Osteocyte (in vitro differentiated cells): ENCODE results near the gene ZNF778. TPM values are rescaled to one million over a fixed set of nuclear protein-coding genes. Genes with fewer than 3 reads are reported as not detected.

ENCODE experiments used
- DNase-seq: peaks from one replicate; pipeline ENCODE4 v3.0.0; 2021; ENCODE audit warnings: mixed read lengths; ENCODE audit not compliant: unreplicated experiment; ENCODE audit errors: extremely low spot score
- H3K27ac Mint-ChIP-seq: one replicate; pipeline ENCODE4 v1.8.0; 2021; ENCODE audit warnings: mild to moderate bottlenecking, mixed read lengths; ENCODE audit not compliant: unreplicated experiment
- H3K27me3 Mint-ChIP-seq: one replicate; pipeline ENCODE4 v1.8.0; 2021; ENCODE audit warnings: mixed read lengths; ENCODE audit not compliant: unreplicated experiment
- H3K36me3 Mint-ChIP-seq: one replicate; pipeline ENCODE4 v1.8.0; 2021; ENCODE audit warnings: mixed read lengths; ENCODE audit not compliant: unreplicated experiment
- H3K4me1 Mint-ChIP-seq: one replicate; pipeline ENCODE4 v1.8.0; 2021; ENCODE audit warnings: mixed read lengths; ENCODE audit not compliant: unreplicated experiment
- H3K4me3 Mint-ChIP-seq: one replicate; pipeline ENCODE4 v1.8.0; 2021; ENCODE audit warnings: mild to moderate bottlenecking, moderate library complexity, mixed read lengths; ENCODE audit not compliant: unreplicated experiment
- H3K9me3 Mint-ChIP-seq: one replicate; pipeline ENCODE4 v1.8.0; 2021; ENCODE audit warnings: mixed read lengths; ENCODE audit not compliant: unreplicated experiment
- total RNA-seq: library from RNA; stranded (reverse); gene quantifications from 2 replicates; pipeline ENCODE4 v1.2.1, GENCODE V29; 2021
- TF ChIP-seq, protein P1 (sequence below): fragments of 200-600 bp; sonication (generic); IDR thresholded peaks from 2 replicates; pipeline ENCODE4 v1.5.0; 2021; ENCODE audit warnings: antibody characterized with exemption, mild to moderate bottlenecking, moderate library complexity

The ZNF778 gene
- total RNA-seq, 1 donor from 2014 or later: 10.5 TPM

DNA sequence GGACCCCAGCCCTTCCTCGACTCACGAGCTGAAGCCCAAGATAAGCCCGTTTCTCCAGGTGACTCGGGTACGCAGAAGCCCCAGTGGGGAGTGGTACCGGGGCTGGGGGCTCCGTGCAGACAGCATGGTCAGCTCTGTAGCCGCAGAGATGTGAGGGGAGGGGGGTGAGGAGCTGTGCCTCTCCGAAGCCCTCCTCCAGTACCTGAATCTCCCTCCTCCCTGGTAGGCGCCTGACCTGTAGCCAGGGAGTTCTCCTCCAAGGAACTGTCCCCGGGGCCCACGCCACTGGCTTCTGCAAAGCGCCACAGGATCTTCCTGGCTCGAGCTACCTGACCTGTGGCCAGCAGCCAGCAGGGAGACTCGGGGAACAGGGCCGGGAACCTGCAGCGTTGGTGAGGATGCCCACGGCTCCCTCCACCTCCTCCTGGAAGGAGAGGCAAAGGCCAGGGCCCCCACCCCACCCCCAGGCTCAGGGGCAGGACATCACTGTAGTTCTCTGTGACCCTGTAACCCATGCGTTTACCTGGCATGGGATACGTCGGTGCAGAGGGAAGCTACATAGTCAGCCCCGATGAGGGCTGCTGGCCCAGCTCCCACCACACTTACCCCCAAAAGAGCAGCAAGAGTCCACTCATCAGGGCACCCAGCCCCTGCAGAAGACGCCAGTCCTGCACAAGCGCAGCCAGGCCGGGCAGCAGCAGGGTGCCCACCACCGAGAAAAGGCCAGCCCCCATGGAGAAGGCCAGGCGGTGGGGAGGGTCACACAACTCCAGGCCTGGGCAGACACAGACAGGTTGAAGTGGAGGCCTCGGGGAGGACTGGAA is 18.9 kb upstream of the ZNF778 start:
- DNase-seq: no peak
- Mint-ChIP-seq H3K9me3 (no peaks in the 10 kb centered on the region), H3K4me1 (peaks cover 6% of the 10 kb centered on the region), H3K4me3 (no peak overlapping the region), H3K27ac (no peak overlapping the region), H3K27me3 (peaks cover 27% of the 10 kb centered on the region), H3K36me3 (no peaks in the 10 kb centered on the region)
- TF ChIP-seq, protein P1, sequence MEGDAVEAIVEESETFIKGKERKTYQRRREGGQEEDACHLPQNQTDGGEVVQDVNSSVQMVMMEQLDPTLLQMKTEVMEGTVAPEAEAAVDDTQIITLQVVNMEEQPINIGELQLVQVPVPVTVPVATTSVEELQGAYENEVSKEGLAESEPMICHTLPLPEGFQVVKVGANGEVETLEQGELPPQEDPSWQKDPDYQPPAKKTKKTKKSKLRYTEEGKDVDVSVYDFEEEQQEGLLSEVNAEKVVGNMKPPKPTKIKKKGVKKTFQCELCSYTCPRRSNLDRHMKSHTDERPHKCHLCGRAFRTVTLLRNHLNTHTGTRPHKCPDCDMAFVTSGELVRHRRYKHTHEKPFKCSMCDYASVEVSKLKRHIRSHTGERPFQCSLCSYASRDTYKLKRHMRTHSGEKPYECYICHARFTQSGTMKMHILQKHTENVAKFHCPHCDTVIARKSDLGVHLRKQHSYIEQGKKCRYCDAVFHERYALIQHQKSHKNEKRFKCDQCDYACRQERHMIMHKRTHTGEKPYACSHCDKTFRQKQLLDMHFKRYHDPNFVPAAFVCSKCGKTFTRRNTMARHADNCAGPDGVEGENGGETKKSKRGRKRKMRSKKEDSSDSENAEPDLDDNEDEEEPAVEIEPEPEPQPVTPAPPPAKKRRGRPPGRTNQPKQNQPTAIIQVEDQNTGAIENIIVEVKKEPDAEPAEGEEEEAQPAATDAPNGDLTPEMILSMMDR: no peak

DNA sequence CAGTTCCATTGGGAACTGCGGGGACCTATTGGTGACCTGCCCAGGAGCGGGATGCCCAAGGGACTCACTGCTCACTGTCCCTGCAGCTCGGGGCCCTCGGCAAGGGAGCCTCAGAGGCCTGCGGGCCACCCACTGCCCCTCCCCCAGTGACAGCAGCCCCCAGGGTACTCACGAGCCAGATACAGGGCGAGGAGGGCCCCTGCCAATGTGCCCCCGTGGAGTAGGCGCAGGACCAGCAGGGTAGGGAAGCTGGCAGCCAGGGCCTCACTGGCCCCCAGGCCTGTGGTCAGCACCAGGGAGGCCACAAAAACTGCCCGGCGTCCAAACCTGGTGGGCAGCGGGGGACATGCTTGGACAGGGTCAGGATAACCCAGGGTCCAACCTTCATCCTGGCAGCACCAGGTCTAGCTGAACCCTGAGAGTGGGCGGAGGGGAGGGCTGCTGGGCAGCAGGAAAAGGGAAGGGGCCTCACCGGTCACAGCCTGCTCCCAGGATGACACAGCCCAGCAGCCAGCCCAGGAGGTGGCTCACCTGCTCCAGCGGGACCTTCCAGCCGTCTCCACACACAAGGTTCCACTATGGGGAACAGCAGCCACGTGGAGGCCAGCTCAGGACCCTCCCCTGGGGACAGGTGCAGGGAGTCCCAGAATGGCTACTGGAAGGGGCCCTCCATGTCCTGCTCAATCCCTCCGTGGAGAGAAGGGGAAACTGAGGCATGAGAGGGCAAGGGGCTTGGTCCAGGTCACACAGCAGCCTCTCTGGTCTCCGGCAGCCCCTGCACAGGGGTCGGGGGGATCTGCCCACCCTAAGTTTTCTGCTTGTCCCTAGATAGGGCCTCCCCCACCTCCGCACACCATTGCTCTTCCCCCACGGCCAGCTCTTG is 18.0 kb upstream of the ZNF778 start:
- Mint-ChIP-seq H3K27me3 (peaks cover 35% of the 10 kb centered on the region), H3K27ac (no peak overlapping the region), H3K36me3 (no peaks in the 10 kb centered on the region), H3K4me3 (no peak overlapping the region), H3K9me3 (no peaks in the 10 kb centered on the region), H3K4me1 (peaks cover 6% of the 10 kb centered on the region)
- no peak for DNase-seq
- TF ChIP-seq, protein P1: no peak

DNA sequence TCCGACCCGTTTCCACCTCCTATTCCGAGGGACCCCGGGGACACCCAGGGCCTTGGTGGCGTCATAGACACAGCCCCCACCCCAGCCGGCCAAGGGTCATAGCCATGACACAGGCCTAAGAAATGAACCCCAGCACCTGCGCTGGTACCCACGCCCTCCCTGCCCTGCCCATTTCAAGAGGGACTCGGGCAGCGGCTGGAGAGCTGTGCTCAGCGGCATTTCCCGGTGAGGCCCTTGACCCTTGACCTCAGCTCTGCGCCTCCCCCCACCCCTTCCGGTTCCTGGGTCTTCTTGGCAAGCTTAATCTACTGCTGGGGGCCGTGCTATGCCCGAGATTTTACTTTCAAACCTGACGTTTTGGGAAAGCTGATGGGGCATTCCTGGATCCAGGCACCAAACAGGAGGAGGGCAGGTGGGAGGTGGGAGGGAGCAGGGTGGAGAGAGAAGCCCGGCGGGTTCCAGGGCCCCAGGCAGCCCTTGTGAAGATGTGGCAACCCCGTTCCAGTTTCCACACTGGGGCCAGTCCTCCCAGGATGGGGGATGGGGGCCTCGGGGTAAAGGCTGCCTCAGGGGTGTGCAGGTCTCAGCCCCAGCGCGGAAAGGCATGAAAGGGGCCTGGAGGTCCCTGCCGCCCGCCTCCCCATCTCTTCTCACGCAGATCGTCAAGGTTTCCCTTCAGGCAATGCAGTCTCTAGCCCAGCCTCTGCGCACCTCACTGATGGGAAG is 17.2 kb upstream of the ZNF778 start, which contains the start of gene SLC22A31:
TSS of gene SLC22A31 (minus strand) at position 414 of the 726 bp plus-strand sequence. CDS start at position 378, 36 bp downstream.
- no peaks in the 10 kb centered on the region for H3K36me3 Mint-ChIP-seq
- no peak for DNase-seq
- H3K4me1 Mint-ChIP-seq: peaks cover 6% of the 10 kb centered on the region
- H3K4me3 Mint-ChIP-seq: peak within 1 kb of the TSS; percentile 47
- H3K9me3 Mint-ChIP-seq: no peaks in the 10 kb centered on the region
- no peak within 1 kb of the TSS for H3K27ac Mint-ChIP-seq
- peaks cover 41% of the 10 kb centered on the region for H3K27me3 Mint-ChIP-seq
- TF ChIP-seq, protein P1: no peak

DNA sequence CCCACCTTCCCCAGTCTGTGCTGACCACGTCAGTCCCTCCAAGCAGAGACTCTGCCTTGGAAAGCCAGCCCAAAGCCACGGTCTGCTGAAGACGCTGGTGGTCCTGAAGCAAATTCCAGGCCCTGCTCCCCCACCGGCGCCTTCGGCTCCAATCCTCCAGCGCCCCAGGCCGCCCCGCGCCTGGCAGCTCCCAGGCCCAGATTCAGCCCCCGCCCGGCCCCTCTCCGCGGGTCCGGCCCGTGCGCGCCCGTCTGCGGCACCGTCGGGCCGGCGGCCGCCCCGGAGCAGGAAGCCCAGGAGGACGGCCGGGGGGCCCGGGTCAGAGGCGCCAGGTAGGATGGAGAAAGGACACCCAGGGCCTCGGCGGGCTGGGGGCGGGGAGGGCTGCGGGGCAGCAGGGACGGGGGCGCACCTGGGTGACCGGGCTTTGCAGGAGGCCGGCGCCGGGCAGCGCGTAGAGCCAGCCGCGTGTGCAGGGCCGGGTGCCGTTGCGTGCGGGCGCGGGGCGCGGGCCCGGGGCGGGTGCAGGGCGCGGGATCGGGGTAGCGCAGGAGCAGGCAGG is 16.6 kb upstream of the ZNF778 start:
- H3K36me3 Mint-ChIP-seq: no peaks in the 10 kb centered on the region
- DNase-seq: no peak

More for the DNA sequence above, 16.6 kb upstream of the ZNF778 start:
- peaks cover 41% of the 10 kb centered on the region for H3K27me3 Mint-ChIP-seq
- TF ChIP-seq, protein P1: no peak
- peaks cover 6% of the 10 kb centered on the region for H3K4me1 Mint-ChIP-seq
- no peaks in the 10 kb centered on the region for H3K9me3 Mint-ChIP-seq
- H3K4me3 Mint-ChIP-seq: peak overlapping the region; percentile 47
- no peak overlapping the region for H3K27ac Mint-ChIP-seq
